Stimulated activated CD4-positive, alpha-beta T cell treated with anti-CD3 and anti-CD28 coated beads, Interleukin-15, amount 100 ng/mL, for 1 hour (primary cell): ENCODE measurements around the gene INTS1.
"Not testable (repeated sequence)": the region's sequence is repeated elsewhere in the genome, so short reads cannot be mapped to it uniquely, and the experiment has no call there.

Experiments used
- DNase-seq, 2 donors: peaks; one replicate each; pipeline ENCODE4 v3.0.0-alpha.2; 2020; ENCODE audit warnings: low read depth in 1 of 2, low spot score in 1 of 2

The INTS1 gene

DNA sequence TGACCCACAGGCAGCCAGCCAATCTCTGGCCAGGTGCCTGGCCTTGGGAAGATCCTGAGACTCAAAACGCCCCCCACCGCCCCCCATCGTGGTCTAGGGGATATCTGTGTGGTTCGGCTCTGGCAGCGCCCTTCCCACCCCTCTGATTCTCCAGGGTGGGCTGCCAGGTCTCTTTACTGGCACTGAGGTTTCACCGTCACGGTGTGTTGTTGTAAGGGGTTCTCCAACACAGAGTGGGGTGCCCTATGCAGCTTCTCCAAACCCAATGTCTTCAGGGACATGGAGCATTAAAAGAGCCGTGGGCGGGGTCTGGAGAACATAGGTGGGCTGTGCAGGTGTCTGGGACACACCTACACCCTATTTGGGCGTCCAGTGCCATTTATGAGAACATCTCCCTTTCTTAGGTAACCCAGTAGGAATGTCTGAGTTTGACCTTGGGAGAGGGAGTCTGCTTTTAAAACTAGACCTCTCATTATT is 27.8 kb upstream of the INTS1 start:
- DNase-seq, result no peak

DNA sequence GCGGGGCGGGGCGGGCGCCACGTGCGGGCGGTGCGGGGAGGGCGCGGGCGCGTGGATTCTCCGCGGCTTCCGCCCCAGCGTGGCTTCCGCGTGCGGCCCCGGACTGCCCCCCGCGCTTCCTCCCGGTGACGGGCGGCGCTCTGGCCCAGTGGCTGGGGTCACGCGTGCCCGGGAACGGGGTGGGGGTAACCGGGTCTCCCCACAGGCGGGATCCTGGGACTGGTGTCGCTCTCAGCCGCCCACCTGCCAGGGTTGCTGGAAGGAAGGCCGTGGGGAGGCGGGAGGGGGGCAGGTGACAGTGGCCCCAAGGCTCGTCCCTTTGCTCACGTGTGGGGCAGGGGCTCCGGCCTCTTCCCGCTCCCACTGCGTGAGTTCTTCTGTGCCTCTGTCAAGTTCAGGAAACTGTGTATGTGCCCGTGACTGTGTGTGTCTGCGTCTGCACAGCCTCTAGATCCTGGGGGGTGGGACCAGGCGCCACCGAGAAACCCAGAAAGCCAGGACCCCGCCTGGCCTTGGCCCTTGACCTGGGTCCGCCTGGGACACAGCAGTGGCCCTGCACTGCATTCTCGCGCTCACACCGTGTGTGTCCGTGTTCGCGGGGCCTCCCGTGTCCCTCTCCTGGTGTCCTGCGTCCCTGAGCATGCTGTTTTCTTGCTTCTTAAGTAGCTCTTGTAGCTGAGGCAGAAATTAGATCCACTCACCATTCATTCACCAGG is 27.2 kb upstream of the INTS1 start:
- DNase-seq, result no peak

DNA sequence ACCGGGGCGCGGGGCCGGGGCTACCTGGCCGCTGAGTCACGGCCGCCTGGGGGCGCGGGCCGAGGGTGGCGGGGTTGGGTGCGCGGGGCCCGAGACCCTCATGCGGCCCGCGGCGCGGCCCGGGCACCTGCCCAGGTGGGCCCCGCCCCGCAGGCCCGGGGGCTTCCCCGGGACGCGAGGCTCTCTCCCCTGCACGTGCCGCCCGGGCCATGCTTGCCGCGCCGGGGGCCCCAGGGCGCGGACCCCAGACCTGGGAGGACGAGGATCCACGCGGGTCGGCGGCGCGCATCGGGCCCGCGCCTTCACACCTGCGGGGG is 26.7 kb upstream of the INTS1 start:
- peak in 1 of 2 donors; percentile 28 for DNase-seq

DNA sequence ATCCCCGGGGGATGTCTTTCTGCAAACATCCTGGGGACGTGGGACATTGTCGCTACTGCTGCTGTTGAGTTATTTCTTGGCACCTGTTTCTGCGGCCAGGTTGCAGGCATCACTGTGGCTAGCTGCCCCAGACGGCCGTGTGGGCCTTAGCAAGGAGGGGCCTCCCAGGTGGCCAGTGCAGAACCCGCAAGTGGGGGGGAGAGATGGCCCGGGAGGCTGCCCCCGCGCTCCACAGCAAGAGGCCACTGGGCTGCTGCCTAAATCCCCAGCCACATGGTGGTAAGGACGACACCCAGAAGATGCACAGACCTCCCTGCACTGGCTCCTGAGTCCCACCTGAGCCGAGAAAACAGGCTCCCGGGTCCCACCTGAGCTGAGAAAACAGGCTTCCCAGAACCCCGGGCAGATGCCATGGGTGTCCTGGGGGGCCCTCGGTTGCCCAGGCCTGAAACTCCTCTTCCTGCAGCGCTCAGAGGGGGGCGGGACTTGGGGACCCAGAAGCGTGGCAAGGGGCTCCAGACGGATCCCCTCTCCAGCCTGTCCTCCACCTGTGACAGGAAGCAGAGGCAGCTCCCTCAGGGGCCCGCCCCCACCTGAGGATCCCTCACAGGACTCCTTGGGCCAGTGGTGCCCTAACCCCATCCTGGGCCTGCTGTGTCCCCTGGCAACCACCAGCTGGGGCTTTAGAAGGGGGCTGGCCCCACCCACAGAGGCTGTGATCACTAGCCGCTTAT is 25.4 kb upstream of the INTS1 start:
- DNase-seq, result no peak

DNA sequence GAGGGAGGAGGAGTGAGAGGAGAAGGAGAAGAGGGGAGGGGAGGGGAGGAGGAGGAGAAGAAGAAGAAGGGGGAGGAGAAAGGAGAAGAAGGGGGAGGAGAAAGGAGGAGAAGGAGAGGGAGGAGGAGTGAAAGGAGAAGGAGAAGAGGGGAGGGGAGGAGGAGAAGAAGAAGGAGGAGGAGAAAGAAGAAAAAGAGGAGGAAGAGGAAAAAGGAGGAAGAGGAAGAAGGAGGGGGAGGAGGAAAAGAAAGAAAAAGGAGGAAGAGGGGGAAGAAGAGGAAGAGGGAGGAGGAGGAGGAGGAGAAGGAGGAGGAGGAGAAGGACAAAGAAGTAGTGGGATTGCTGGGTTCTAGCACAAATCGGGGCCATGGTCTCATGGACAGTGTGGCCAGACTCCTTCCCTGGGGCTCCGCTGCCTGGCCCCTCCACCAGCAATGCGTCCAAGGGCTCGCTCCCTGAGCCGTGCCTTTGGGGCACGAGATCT is 22.1 kb upstream of the INTS1 start:
- no peak for DNase-seq

DNA sequence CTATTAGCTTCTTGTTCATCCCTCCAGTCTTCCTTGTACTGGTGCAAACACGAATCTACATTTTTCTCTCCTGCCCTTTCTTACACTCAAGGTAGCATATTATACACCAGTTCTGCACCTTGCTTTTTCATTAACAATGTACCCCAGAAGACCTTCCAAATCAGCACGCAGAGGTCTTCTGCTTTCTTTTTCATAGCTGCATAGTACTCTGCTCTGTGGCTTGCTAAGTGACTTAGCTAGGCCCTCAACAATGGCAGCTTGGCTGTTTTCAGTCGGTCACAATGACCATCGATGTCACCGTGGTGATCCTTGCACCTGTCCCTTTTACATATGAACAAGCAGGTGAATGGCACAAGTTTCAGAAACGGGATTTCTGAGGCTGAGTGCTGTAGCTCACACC is 21.2 kb upstream of the INTS1 start:
- no peak for DNase-seq

DNA sequence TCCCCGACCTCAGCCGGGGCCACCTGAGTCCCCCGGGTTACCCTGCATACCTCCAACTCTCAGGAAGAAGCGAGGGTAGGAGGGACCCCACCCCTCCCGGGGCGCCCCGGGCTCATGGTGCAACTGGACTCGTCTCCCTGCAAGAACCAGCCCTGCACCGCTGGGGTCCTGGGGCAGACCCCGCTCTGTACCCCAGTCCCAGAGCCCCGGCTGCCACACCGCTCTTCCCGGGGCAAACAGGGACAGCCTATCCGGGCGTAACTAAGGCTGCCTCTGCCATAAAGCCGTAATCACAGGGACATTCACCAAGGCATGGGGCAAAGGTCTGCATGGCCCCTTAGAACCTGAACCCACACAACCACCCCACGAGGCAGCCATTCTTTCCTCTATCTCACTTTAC is 19.7 kb upstream of the INTS1 start:
- DNase-seq, result no peak

DNA sequence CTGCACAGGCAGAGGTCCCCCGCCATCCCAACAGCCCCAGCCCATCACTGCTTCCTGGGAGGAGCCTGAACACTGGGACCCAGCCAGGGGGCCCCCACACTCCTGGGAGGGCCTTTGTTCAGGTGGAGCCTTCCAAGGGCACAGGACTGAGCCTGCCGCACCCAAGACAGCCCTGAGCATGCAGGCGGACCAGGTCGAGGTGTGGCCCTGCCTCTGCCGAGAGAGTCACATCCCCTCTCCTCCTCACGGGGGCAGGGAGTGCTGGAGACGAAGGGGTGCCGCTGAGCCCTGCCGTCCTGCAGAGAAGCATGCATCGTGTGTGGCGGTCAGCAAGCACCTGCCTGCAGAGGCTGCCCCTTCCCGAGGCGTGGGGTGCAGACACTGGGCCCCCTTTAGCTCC is 19.0 kb upstream of the INTS1 start:
- no peak for DNase-seq

DNA sequence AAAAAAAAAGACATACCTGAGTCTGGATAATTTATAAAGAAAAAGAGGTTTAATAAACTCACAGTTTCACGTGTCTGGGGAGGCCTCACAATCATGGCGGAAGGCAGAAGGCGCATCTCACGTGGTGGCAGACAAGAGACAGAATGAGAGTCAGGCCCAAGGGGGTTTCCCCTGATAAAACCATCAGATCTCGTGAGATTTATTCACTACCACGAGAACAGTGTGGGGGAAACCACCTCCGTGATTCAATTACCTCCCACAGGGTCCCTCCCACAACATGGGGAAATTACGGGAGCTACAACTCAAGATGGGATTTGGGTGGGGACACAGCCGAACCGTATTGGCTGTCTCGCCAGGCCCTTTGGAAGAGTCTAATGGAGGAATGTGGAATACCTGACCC is 17.3 kb upstream of the INTS1 start:
- DNase-seq, result no peak

DNA sequence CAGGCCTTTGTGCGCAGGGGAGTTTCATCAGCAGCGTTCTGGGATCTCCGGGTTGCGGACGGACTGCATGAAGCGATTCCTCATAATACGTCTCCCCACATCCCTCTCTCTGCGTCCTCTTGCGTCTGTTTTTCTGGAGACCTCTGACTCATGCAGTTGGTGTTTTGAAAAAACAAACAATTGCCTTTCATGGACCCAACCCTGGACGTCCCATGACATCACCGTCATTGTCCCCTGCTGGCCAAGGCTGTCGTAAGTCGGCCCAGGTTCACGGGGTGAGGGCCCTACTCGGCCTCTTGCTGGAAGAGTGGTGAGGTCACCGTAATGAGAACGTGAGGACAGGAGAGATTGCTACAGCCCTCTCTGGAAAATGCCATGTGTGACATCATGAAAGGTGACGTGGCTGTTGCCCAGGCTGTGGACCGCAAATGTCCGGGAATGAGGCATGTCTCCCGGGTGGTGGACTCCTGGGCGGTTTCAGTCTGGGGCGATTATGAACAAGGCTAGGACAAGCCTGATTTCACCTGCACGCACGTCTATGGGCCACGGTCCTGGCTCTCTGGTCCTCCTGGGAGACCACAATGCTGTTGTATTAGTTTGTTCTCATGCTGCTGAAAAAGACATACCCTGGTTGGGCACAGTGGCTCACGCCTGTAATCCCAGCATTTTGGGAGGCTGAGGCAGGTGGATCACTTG is 16.5 kb upstream of the INTS1 start:
- no peak for DNase-seq

DNA sequence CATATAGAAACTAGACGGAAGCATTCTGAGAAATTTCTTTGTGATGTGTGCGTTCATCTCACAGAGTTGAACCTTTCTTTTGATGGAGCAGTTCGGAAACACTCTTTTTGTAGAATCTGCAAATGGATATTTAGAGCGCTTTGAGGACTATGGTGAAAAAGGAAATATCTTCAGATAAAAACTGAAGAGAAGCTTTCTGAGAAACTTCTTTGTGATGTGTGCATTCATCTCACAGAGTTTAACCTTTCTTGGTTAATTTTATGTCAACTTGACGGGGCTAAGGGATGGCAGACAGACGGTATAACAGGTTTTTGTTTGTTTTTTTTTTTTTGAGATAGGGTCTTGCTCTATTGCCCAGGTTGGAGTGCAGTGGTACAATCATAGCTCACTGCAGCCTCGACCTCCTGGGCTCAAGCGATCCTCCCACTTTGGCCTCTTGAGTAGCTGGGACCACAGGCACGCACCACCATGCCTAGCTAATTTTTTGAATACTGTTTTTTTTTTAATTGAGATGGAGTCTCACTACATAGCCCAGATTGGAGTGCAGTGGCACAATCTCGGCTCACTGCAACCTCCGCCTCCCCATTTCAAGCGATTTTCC is 15.2 kb upstream of the INTS1 start:
- not testable (repeated sequence) for DNase-seq

DNA sequence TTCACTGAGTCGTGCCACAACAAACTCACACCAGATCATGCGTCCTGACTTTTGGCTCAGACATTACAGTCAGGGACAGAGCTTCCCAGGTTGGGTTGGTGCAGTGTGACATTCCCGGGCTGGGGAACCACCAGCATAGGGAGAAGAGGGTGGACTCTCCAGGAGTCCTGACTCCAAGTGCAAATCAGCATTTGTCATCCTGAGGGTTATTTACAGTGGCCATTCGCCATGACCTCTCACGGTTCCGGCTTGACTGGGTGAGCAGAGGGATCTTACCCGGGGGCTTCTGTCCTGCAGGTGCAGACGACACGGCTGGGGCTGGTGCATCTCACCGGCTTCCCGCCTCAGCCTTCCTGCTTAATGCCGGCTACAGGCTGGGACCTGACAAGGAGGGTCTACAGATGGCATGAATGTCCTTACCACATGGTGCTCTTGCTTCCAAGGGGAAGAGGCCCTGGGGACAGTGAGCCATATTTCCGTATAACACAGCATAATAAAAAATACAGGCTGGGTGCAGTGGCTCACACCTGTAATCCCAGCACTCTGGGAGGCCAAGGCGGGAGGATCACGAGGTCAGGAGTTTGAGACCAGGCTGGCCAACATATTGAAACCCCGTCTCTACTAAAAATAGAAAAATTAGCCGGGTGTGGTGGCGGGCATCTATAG is 12.5 kb upstream of the INTS1 start:
- DNase-seq, result no peak

DNA sequence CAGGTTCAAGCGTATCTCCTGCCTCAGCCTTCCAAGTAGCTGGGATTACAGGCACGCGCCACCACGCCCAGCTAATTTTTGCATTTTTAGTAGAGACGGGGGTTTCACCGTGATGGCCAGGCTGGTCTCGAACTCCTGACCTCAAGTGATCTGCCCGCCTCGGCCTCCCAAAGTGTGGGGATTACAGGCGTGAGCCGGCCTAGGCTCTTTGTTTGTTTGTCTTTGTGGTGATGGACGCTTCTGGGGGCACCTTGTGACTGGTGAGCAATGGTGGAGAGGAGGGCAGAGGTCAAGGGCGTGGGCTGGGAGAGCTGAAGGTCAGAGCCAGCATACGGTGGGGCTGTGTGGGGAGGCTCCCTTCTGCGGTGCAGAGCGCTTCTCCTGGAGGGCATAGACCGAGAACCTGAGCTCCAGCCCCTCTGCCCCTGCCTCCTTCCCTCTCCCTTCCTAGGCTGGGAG is 11.3 kb upstream of the INTS1 start:
- not testable (repeated sequence) for DNase-seq

DNA sequence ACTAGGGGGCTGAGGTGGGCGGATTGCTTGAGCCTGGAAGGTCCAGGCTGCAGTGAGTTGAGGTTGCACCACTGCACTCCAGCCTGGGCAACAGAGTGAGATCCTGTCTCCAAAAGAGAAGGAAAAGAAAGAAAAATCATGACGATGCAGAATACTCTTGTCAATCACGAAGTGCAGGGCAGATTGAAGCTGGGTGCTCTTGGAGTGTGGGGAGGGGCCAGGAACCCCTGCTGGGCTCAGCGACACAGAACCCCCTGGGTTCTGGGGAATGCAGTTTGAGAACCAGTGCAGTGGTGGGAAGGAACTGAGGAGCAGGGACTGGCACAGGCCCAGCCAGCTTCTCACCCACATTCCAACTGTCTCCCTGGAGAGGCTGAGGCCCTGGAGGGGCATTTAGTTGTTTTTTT is 10.8 kb upstream of the INTS1 start:
- DNase-seq, result no peak

DNA sequence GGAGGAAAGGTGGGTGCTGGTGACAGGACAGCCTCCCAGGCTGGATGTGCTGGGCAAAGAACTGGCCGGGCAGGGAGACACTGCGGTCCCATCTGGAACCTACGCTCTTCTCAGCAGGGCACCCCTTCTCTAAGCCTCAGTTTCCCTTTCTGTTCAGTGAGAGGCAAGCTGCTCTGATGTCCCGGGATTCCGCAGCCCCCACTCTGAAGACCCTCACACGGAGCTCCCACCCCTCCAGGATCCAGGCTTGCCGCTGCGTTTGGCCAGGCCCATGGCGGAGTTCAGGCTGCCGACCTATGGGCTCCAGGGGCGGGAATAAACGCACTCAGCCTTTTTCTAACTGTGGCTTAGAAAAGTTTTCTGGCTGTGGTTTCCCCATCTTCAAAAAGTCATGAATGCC is 10.2 kb upstream of the INTS1 start:
- DNase-seq, result no peak

DNA sequence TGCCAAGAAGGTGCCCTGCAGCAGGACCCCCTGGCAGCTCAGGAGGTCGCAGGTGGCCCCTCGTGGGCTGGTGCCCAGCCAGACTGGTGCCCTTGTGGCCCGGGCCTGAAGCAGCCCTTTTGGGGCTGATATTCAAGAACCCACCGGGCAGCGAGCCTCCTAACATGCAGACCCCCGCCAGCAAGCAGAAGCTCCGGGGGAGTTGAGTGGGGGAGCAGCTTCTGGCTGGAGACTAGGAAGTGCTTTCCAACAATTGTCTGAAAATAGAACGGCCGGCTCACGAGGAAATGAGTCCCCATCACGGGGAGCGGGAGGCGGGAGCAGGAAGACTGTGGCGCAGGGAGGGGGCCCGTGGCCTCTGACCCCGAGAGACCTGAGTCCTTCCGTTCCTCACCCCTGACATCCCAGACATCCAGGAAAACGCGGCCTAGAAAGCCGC is 9.5 kb upstream of the INTS1 start:
- DNase-seq, result no peak

DNA sequence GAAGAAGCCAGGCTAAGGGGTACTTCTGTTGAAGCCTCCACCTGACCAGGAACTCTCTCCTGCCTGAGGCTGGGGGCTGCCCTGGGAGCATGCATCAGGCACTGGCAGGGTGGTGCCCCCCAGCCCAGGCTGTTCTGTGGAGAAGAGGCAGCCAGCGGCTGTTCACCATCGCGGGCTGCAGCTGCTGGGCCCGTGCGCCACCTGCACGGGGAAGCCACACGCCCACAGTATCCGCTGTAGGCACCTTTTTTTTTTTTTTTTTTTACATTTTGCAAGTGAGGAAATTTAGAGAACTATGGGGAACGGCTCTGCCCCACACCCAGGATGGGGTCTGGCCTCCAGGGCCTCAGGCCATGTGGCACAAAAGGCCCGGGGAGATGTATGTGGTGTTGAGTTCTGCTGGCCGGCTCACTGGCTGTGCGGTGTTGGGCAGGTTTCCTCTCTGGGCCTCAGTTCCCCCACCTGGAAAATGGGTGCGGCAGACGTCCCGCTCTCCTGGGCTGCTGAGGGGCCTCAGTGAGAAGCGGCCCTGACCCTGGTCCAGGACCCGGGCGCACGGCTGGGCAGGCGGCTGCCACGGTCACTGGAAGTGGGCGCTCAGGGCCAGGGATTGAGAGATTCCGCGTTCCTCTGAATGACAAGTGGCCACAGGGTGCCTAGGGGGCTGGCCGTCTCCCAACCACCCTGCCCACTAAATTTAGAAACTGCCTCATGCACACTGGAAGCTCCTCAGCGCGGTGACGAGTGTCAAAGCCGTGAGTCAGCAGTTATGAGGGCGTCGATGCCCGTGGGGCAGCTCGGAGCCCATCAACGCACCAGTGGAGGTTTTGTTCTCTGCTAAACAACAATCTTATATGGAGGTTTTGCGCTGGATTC is 8.8 kb upstream of the INTS1 start:
- peak; percentile 23 to 33 for DNase-seq

DNA sequence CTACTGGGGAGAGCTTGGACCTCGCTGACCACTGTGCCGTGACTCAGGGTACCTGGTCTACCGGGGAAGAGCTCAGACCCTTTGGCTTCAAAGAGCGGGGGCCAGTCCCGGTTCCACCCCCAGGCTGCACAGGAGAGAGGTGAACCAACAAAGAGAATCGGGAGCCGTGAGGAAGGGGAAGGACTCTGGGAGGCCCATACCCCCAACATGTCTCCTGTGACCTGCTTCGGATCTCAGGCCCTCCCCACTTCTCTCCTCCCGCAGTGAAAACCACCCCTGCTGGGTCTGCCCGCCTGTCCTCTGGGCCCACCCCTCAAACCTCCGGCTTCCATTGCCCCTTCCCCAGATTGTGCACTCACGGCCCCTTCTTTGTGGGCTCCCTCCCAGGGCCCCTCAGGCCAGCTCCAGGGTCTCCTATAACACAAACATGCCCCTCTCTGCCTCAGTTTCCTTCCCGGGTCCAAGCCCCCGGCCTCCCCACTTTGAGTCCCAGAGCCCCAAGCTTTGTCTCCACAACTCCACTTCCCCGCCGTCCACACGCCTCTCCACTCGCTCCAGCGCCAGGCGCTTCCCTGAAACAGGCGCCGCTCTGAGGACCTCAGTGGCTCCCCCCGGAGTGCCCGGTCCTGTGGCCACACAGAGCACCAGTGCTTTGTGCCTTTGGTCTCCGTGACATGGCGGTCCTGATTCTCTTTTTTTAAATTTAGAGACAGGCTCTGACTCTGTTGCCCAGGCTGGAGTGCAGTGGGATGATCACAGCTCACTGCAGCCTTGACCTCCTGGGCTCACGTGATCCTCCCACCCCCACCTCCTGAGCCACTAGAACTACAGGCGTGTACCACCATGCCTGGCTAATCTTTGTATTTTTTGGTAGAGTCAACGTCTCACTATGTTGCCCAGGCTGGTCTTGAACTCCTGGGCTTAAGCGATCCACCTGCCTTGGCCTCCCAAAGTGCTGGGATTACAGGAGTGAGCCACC is 7.5 kb upstream of the INTS1 start:
- no peak for DNase-seq

DNA sequence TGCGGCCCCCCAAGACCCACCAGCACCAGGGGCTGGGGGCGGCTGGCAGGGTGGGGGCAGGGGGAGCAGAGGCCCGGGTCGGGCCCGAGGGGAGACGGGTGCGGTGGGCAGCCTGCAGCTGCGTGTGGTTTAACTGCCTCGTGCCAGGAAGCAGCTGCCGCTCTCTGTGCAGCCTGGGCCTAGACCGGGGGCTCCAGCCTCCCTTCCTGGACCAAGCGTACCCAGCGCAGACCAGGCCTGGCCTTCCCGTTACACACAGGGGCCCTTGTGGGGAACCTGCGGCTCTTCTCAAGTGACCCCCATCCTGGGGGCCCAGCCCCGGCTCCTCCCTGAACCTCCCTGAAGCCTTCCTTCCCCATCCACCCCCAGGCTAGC is 6.6 kb upstream of the INTS1 start:
- DNase-seq, result no peak
